ENCODE measurements around the gene ORMDL2.

DNA sequence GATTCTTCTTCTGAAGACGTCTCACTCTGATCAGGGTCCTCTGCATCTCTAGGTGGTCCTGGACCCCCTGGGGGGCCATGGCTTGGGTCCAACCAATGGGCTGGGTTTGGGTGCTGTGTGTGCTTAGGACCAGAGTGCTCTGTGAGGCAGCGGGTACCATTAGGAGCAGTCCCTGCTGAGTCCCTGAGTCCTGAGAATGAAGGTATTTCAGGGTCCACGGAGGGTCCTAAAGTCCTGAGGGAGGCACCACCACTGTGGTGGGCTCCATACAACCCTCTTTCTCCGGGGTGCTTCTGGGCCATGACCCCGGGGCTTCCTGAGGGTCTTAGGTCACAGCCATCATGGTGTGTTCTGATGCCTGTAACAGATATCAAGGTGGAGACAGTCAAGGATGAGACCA lies 10.5 kb downstream of the ORMDL2 start:
- no peak for TF ChIP-seq POLR2A (IDR thresholded peaks at IDR 0.05)
- TF ChIP-seq, protein P1, sequence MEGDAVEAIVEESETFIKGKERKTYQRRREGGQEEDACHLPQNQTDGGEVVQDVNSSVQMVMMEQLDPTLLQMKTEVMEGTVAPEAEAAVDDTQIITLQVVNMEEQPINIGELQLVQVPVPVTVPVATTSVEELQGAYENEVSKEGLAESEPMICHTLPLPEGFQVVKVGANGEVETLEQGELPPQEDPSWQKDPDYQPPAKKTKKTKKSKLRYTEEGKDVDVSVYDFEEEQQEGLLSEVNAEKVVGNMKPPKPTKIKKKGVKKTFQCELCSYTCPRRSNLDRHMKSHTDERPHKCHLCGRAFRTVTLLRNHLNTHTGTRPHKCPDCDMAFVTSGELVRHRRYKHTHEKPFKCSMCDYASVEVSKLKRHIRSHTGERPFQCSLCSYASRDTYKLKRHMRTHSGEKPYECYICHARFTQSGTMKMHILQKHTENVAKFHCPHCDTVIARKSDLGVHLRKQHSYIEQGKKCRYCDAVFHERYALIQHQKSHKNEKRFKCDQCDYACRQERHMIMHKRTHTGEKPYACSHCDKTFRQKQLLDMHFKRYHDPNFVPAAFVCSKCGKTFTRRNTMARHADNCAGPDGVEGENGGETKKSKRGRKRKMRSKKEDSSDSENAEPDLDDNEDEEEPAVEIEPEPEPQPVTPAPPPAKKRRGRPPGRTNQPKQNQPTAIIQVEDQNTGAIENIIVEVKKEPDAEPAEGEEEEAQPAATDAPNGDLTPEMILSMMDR (IDR thresholded peaks at IDR 0.05), result no peak

All from esophagus squamous epithelium (tissue), 4 donors.